HepG2 (cell line): ENCODE data around the gene TUBGCP5. TPM values are rescaled to one million over a fixed set of nuclear protein-coding genes. Genes with fewer than 3 reads are reported as not detected.

ENCODE experiments used
- ATAC-seq: fragments of 200-7000 bp; cut with Tn5 transposase; 3 replicates; pipeline ENCODE4 v1.9.1; 2020; ENCODE audit warnings: mild to moderate bottlenecking, moderate library complexity
- BruUV-seq: library from RNA; stranded (reverse); fragments of 400-500 nt; replicated peaks from 2 replicates; lab custom pipeline; 2021; lab: Mats Ljungman, UMichigan
- CTCF ChIA-PET: fragments of 300-600 bp; formaldehyde crosslinking; extraction: SDS; loops from one replicate; lab custom pipeline; 2021; ENCODE audit warnings: low total read pairs, inconsistent platforms, low intra/inter-chr PET ratio; lab: Yijun Ruan, JAX
- POLR2A ChIA-PET: fragments of 350-600 bp; sonication (Branson Sonifier 250); formaldehyde crosslinking; loops from one replicate; lab custom pipeline; 2020; ENCODE audit warnings: antibody characterized with exemption, inconsistent platforms; lab: Yijun Ruan, JAX
- DNase-seq: peaks from one replicate; pipeline ENCODE4 v3.0.0-alpha.2; 2015; ENCODE audit warnings: low spot score
- FAIRE-seq: peaks from 3 replicates; lab custom pipeline; 2011; peaks lifted over from hg19 to GRCh38; lab: Jason Lieb, UNC
- H2AFZ ChIP-seq: one replicate; pipeline ENCODE4 v1.6.1; 2011; ENCODE audit warnings: low read length, inconsistent platforms
- H3K27ac ChIP-seq: fragments of 300-600 bp; 3 replicates; pipeline ENCODE4 v1.8.0; 2011; ENCODE audit warnings: mixed run types, mild to moderate bottlenecking, mixed read lengths, low read length, inconsistent platforms; ENCODE audit not compliant: insufficient read depth; ENCODE audit errors: extremely low read length
- H3K27me3 ChIP-seq, 2 experiments: fragments of 200-600 bp in 1 of 2; 2 replicates in 1 of 2; 3 replicates in 1 of 2; pipeline versions ENCODE4 v1.6.0 to v1.8.0; 2011; ENCODE audit warnings: low read length in 2 of 2, mild to moderate bottlenecking in 2 of 2, moderate library complexity in 2 of 2, inconsistent platforms in 1 of 2; ENCODE audit not compliant: insufficient read depth in 2 of 2, control insufficient read depth in 1 of 2
- H3K36me3 ChIP-seq, 2 experiments: fragments of 200-600 bp in 1 of 2; replicated peaks in 1 of 2; 2 replicates in 1 of 2; 3 replicates in 1 of 2; pipeline versions ENCODE4 v1.5.1 to v1.8.0; 2011; ENCODE audit warnings: low read length in 2 of 2, inconsistent platforms in 1 of 2; ENCODE audit not compliant: insufficient read depth in 2 of 2, control insufficient read depth in 1 of 2
- H3K4me1 ChIP-seq: 2 replicates; pipeline ENCODE4 v1.5.1; 2012; ENCODE audit warnings: low read length, inconsistent platforms; ENCODE audit not compliant: insufficient read depth
- H3K4me2 ChIP-seq: 2 replicates; pipeline ENCODE4 v1.6.0; 2011; ENCODE audit warnings: low read depth, low read length, inconsistent platforms
- H3K4me3 ChIP-seq, 3 experiments: fragments of 200-600 bp in 1 of 3; sonication (generic), shearing (Covaris generic) in 1 of 3; replicated peaks in 1 of 3; 2 replicates each; pipeline ENCODE4 v1.5.1; 2011 to 2016; ENCODE audit warnings: low read length in 3 of 3, inconsistent platforms in 2 of 3, low read depth in 2 of 3, mild to moderate bottlenecking in 2 of 3, control low read depth in 1 of 3, mixed read lengths in 1 of 3; ENCODE audit not compliant: insufficient read depth in 1 of 3
- H3K79me2 ChIP-seq: one replicate; pipeline ENCODE4 v1.6.1; 2011; ENCODE audit warnings: low read length, inconsistent platforms; ENCODE audit not compliant: insufficient read depth
- H3K9ac ChIP-seq: 2 replicates; pipeline ENCODE4 v1.6.0; 2011; ENCODE audit warnings: mild to moderate bottlenecking, low read depth, low read length, inconsistent platforms; ENCODE audit not compliant: insufficient read depth
- H3K9me3 ChIP-seq: 2 replicates; pipeline ENCODE4 v1.5.1; 2012; ENCODE audit warnings: mild to moderate bottlenecking, low read length
- H4K20me1 ChIP-seq: 2 replicates; pipeline ENCODE4 v1.6.0; 2011; ENCODE audit warnings: inconsistent platforms, mild to moderate bottlenecking, low read length, moderate library complexity; ENCODE audit not compliant: insufficient read depth
- FOXA1 ChIP-seq, 2 experiments: fragments of 450-650 bp in 1 of 2; sonication (generic) in 1 of 2; formaldehyde crosslinking in 1 of 2; IDR thresholded peaks; 2 replicates each; pipeline versions ENCODE4 v1.4.0 to v1.6.1; 2016 to 2020; ENCODE audit warnings: missing genetic modification reagents in 1 of 2
- HNRNPL ChIP-seq: fragments of 200-400 bp; formaldehyde crosslinking; IDR thresholded peaks from 2 replicates; pipeline ENCODE4 v1.6.1; 2017; ENCODE audit warnings: mild to moderate bottlenecking, low read depth, low read length
- SMC3 ChIP-seq: IDR thresholded peaks from 2 replicates; pipeline ENCODE4 v1.6.1; 2011; ENCODE audit warnings: low read length, improper control_type of control experiment
- STAG1 ChIP-seq: sonication (generic); formaldehyde crosslinking; IDR thresholded peaks from 2 replicates; pipeline ENCODE4 v1.4.0; 2020; ENCODE audit warnings: missing genetic modification reagents
- YY1 ChIP-seq: IDR thresholded peaks from 2 replicates; pipeline ENCODE4 v1.6.1; 2011; ENCODE audit warnings: low read length, low read depth, moderate library complexity, mild to moderate bottlenecking; ENCODE audit not compliant: insufficient read depth, insufficient replicate concordance
- WGBS: methylation state at CpG from one replicate; pipeline ENCODE4 v1.1.6; 2017; ENCODE audit warnings: low lambda C conversion rate; 5-methylcytosine and 5-hydroxymethylcytosine counted together
- in situ Hi-C: cut with HindIII; loops from 2 replicates; pipeline ENCODE4 v1.10.0; 2017; ENCODE audit warnings: low pct_unique_long_range_greater_than_20kb; ENCODE audit not compliant: extremely low pct_ligation_motif_present
- intact Hi-C: fragments of 100-400 bp; cut with micrococcal nuclease; formaldehyde crosslinking; loops from one replicate; pipeline ENCODE4 v1.10.0; 2022; ENCODE audit not compliant: unreplicated experiment
- polyA plus RNA-seq, 8 experiments: library from polyadenylated mRNA; depleted of rRNA in 3 of 8; stranded (reverse) in 7 of 8; unstranded in 1 of 8; fragments of >200 nt; fragmentation: Illumina TruSeq in 4 of 8; extraction: Trizol in 4 of 8; gene quantifications; 2 replicates each; pipeline versions ENCODE4 v1.2.1 to v1.2.3, GENCODE V29; 2011 to 2016; ENCODE audit warnings: low read depth in 4 of 8, missing spikeins in 1 of 8, mixed read lengths in 1 of 8; ENCODE audit not compliant: insufficient read depth in 1 of 8
- total RNA-seq, 5 experiments: library from RNA; depleted of rRNA; stranded (reverse); fragments of >200 nt; fragmentation: Illumina TruSeq; extraction: Trizol; gene quantifications; 2 replicates each; pipeline ENCODE4 v1.2.3, GENCODE V29; 2016; ENCODE audit warnings: low read depth in 1 of 5
- TF ChIP-seq, protein P1 (sequence below): sonication (generic); formaldehyde crosslinking; IDR thresholded peaks from 2 replicates; pipeline ENCODE4 v1.5.1; 2020; ENCODE audit warnings: mild to moderate bottlenecking, missing genetic modification reagents, moderate library complexity
- TF ChIP-seq, protein P2 (sequence below): sonication (generic); formaldehyde crosslinking; IDR thresholded peaks from 2 replicates; pipeline ENCODE4 v1.5.0; 2020; ENCODE audit warnings: mild to moderate bottlenecking, missing genetic modification reagents, moderate library complexity
- TF ChIP-seq, protein P3 (sequence below): sonication (generic); formaldehyde crosslinking; IDR thresholded peaks from 2 replicates; pipeline ENCODE4 v1.8.0; 2022; ENCODE audit warnings: mild to moderate bottlenecking, missing genetic modification reagents, moderate library complexity

Gene TUBGCP5
- total and polyA plus RNA-seq, 2 of the 13 experiments (the other 11 are each of a cell fraction or from before 2014, with no cell fraction given): 7.2 to 25.0 TPM

- peak; percentile 85 for ATAC-seq
- in situ Hi-C loops: no loop called here
- 68% methylated on average over 9 of the region's 14 CpGs for WGBS
- peak; percentile 29 for DNase-seq
- H3K36me3 ChIP-seq: no peaks in the 10 kb centered on the region; a peak in 2 of 5 replicates
- no peak overlapping the region for H3K4me3 ChIP-seq
- POLR2A ChIA-PET: interaction anchor here (1.1 kb wide), 1 partner anchor 9 kb away, joined by 4 read pairs; no protein-coding TSS in a partner anchor
- H3K9ac ChIP-seq: no peak overlapping the region
- H3K9me3 ChIP-seq: no peaks in the 10 kb centered on the region
- no peak overlapping the region for H3K27ac ChIP-seq
- no peak overlapping the region for H2AFZ ChIP-seq
- 0 out of 2 replicates have a peak overlapping the region, but pooled peaks have one; percentile 1 for H3K4me2 ChIP-seq
- FAIRE-seq: no peak
- peaks cover 27% of the 10 kb centered on the region; the same call in 1 of the 2 replicates for H4K20me1 ChIP-seq
- intact Hi-C loops: loop anchor here (5.0 kb wide), 1 partner anchor 512 kb away; no protein-coding TSS in a partner anchor
- CTCF ChIA-PET: no interaction called here
- peaks cover 48% of the 10 kb centered on the region for H3K4me1 ChIP-seq
- no TSS peak for BruUV-seq
- peaks cover 67% of the 10 kb centered on the region for H3K79me2 ChIP-seq
- H3K27me3 ChIP-seq: no peaks in the 10 kb centered on the region
- TF ChIP-seq YY1: no peak
- TF ChIP-seq SMC3: peak; percentile 21; the same call in 1 of the 2 replicates
- no peak for TF ChIP-seq FOXA1 (IDR thresholded peaks at IDR 0.05)
- TF ChIP-seq FOXA1 (CRISPR knock-in tag; IDR thresholded peaks at IDR 0.05): 0 out of 2 replicates have a peak, but pooled peaks have one; percentile 24
- TF ChIP-seq STAG1 (CRISPR knock-in tag): peak; percentile 72
- TF ChIP-seq, protein P1, sequence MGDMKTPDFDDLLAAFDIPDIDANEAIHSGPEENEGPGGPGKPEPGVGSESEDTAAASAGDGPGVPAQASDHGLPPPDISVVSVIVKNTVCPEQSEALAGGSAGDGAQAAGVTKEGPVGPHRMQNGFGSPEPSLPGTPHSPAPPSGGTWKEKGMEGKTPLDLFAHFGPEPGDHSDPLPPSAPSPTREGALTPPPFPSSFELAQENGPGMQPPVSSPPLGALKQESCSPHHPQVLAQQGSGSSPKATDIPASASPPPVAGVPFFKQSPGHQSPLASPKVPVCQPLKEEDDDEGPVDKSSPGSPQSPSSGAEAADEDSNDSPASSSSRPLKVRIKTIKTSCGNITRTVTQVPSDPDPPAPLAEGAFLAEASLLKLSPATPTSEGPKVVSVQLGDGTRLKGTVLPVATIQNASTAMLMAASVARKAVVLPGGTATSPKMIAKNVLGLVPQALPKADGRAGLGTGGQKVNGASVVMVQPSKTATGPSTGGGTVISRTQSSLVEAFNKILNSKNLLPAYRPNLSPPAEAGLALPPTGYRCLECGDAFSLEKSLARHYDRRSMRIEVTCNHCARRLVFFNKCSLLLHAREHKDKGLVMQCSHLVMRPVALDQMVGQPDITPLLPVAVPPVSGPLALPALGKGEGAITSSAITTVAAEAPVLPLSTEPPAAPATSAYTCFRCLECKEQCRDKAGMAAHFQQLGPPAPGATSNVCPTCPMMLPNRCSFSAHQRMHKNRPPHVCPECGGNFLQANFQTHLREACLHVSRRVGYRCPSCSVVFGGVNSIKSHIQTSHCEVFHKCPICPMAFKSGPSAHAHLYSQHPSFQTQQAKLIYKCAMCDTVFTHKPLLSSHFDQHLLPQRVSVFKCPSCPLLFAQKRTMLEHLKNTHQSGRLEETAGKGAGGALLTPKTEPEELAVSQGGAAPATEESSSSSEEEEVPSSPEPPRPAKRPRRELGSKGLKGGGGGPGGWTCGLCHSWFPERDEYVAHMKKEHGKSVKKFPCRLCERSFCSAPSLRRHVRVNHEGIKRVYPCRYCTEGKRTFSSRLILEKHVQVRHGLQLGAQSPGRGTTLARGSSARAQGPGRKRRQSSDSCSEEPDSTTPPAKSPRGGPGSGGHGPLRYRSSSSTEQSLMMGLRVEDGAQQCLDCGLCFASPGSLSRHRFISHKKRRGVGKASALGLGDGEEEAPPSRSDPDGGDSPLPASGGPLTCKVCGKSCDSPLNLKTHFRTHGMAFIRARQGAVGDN (CRISPR knock-in tag): peak; percentile 21; the same call in 1 of the 2 replicates
- 0 out of 2 replicates have a peak, but pooled peaks have one; percentile 39 for TF ChIP-seq HNRNPL
- TF ChIP-seq, protein P2, sequence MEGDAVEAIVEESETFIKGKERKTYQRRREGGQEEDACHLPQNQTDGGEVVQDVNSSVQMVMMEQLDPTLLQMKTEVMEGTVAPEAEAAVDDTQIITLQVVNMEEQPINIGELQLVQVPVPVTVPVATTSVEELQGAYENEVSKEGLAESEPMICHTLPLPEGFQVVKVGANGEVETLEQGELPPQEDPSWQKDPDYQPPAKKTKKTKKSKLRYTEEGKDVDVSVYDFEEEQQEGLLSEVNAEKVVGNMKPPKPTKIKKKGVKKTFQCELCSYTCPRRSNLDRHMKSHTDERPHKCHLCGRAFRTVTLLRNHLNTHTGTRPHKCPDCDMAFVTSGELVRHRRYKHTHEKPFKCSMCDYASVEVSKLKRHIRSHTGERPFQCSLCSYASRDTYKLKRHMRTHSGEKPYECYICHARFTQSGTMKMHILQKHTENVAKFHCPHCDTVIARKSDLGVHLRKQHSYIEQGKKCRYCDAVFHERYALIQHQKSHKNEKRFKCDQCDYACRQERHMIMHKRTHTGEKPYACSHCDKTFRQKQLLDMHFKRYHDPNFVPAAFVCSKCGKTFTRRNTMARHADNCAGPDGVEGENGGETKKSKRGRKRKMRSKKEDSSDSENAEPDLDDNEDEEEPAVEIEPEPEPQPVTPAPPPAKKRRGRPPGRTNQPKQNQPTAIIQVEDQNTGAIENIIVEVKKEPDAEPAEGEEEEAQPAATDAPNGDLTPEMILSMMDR: peak; percentile 76
- TF ChIP-seq, protein P3, sequence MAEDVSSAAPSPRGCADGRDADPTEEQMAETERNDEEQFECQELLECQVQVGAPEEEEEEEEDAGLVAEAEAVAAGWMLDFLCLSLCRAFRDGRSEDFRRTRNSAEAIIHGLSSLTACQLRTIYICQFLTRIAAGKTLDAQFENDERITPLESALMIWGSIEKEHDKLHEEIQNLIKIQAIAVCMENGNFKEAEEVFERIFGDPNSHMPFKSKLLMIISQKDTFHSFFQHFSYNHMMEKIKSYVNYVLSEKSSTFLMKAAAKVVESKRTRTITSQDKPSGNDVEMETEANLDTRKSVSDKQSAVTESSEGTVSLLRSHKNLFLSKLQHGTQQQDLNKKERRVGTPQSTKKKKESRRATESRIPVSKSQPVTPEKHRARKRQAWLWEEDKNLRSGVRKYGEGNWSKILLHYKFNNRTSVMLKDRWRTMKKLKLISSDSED (CRISPR knock-in tag): no peak
These were observed 84.4 kb downstream of the TUBGCP5 start for GRCh38 chr15:22954798-22955543.
